ENCODE data around the gene PRSS2.

DNA sequence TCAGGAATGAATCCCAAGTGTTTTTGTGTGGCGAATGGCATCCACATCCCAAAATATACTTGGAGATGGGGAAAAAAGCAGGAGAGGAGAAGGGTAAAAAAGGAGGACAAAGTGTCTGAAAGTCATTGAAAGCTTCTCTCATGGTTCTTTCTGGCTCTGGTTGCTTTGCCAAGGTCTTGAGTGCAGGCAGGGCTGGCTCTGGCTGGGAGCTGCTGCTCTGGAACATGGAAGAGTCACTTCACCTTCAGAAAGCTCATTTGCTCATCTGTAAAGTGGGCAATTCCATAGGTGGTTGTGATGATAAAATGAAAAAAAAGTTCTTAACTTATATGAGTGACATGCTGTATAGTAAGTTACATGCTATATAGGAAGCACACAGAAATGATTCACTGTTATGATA lies 2.9 kb upstream of the PRSS2 start:
- no peak for TF ChIP-seq CTCF (IDR thresholded peaks at IDR 0.05)
- no peak for TF ChIP-seq POLR2A (IDR thresholded peaks at IDR 0.05)
